HepG2 (cell line): ENCODE results near the gene CLDN3. TPM values are rescaled to one million over a fixed set of nuclear protein-coding genes. Genes with fewer than 3 reads are reported as not detected.

Experiments used
- CENPX ChIP-seq: sonication (generic); formaldehyde crosslinking; IDR thresholded peaks from 2 replicates; pipeline ENCODE4 v1.9.0; 2021; ENCODE audit warnings: mild to moderate bottlenecking, missing genetic modification reagents, moderate library complexity
- CREBL2 ChIP-seq: sonication (generic); formaldehyde crosslinking; IDR thresholded peaks from 2 replicates; pipeline ENCODE4 v1.8.1; 2023; ENCODE audit warnings: missing genetic modification reagents, mild to moderate bottlenecking, borderline replicate concordance
- EHMT2 ChIP-seq: fragments of 200-600 bp; sonication (generic); IDR thresholded peaks from 2 replicates; pipeline ENCODE4 v1.7.0; 2017; ENCODE audit warnings: antibody characterized with exemption, low read depth, low read length, borderline replicate concordance
- HDAC2 ChIP-seq: sonication (generic); formaldehyde crosslinking; IDR thresholded peaks from 2 replicates; pipeline ENCODE4 v1.4.0; 2020; ENCODE audit warnings: missing genetic modification reagents
- HDAC6 ChIP-seq: fragments of 200-600 bp; sonication (generic); IDR thresholded peaks from 2 replicates; pipeline ENCODE4 v1.7.0; 2017; ENCODE audit warnings: mild to moderate bottlenecking, antibody characterized with exemption, low read length, low read depth
- HOXD1 ChIP-seq: sonication (generic); formaldehyde crosslinking; IDR thresholded peaks from 2 replicates; pipeline ENCODE4 v1.5.0; 2020; ENCODE audit warnings: missing genetic modification reagents
- MNT ChIP-seq: fragments of 450-650 bp; IDR thresholded peaks from 2 replicates; pipeline ENCODE4 v1.6.1; 2016
- NAIF1 ChIP-seq: sonication (generic); formaldehyde crosslinking; IDR thresholded peaks from 2 replicates; pipeline ENCODE4 v1.5.0; 2020; ENCODE audit warnings: mild to moderate bottlenecking, missing genetic modification reagents, borderline replicate concordance
- NFKBIZ ChIP-seq: IDR thresholded peaks from 2 replicates; pipeline ENCODE4 v1.6.1; 2018; ENCODE audit warnings: missing genetic modification reagents, missing compliant biosample characterization
- REXO4 ChIP-seq: sonication (generic); formaldehyde crosslinking; IDR thresholded peaks from 2 replicates; pipeline ENCODE4 v1.8.0; 2022; ENCODE audit warnings: missing genetic modification reagents, mild to moderate bottlenecking, borderline replicate concordance
- SOX13 ChIP-seq, 3 experiments: fragments of 450-650 bp in 1 of 3; sonication (generic) in 1 of 3; formaldehyde crosslinking in 1 of 3; IDR thresholded peaks in 2 of 3; conservative IDR thresholded peaks in 1 of 3; 2 replicates each; pipeline versions ENCODE4 v1.5.0 to v1.6.1; 2016 to 2020; ENCODE audit warnings: antibody characterized with exemption in 1 of 3, mild to moderate bottlenecking in 1 of 3, missing compliant biosample characterization in 1 of 3, missing genetic modification reagents in 1 of 3, moderate library complexity in 1 of 3
- ZFAT ChIP-seq: sonication (generic); formaldehyde crosslinking; conservative IDR thresholded peaks from 2 replicates; pipeline ENCODE4 v1.8.1; 2023; ENCODE audit warnings: missing genetic modification reagents, inconsistent platforms
- ZKSCAN8 ChIP-seq: IDR thresholded peaks from 2 replicates; pipeline ENCODE4 v1.6.1; 2016; ENCODE audit warnings: borderline replicate concordance, missing genetic modification reagents, missing compliant biosample characterization
- ZMYM4 ChIP-seq: sonication (generic); formaldehyde crosslinking; IDR thresholded peaks from 2 replicates; pipeline ENCODE4 v1.8.1; 2023; ENCODE audit warnings: mild to moderate bottlenecking, missing genetic modification reagents
- ZNF230 ChIP-seq: sonication (generic); formaldehyde crosslinking; IDR thresholded peaks from 2 replicates; pipeline ENCODE4 v1.4.0; 2020; ENCODE audit warnings: mild to moderate bottlenecking, missing genetic modification reagents
- ZNF264 ChIP-seq: sonication (generic); formaldehyde crosslinking; IDR thresholded peaks from 2 replicates; pipeline ENCODE4 v1.4.0; 2020; ENCODE audit warnings: missing genetic modification reagents
- ZNF30 ChIP-seq: sonication (generic); formaldehyde crosslinking; IDR thresholded peaks from 2 replicates; pipeline ENCODE4 v1.5.0; 2020; ENCODE audit warnings: mild to moderate bottlenecking, missing genetic modification reagents
- ZNF510 ChIP-seq: sonication (generic); formaldehyde crosslinking; IDR thresholded peaks from 2 replicates; pipeline ENCODE4 v1.4.0; 2020; ENCODE audit warnings: low read depth, mild to moderate bottlenecking, missing genetic modification reagents
- ZNF652 ChIP-seq: IDR thresholded peaks from 2 replicates; pipeline ENCODE4 v1.6.1; 2016; ENCODE audit warnings: low read depth, borderline replicate concordance
- ZNF749 ChIP-seq: sonication (generic); formaldehyde crosslinking; IDR thresholded peaks from 2 replicates; pipeline ENCODE4 v1.8.0; 2022; ENCODE audit warnings: mild to moderate bottlenecking, missing genetic modification reagents, moderate library complexity, borderline replicate concordance
- ZNF777 ChIP-seq: sonication (generic); formaldehyde crosslinking; IDR thresholded peaks from 2 replicates; pipeline ENCODE4 v1.4.0; 2020; ENCODE audit warnings: missing genetic modification reagents
- polyA plus RNA-seq, 8 experiments: library from polyadenylated mRNA; depleted of rRNA in 3 of 8; stranded (reverse) in 7 of 8; unstranded in 1 of 8; fragments of >200 nt; fragmentation: Illumina TruSeq in 4 of 8; extraction: Trizol in 4 of 8; gene quantifications; 2 replicates each; pipeline versions ENCODE4 v1.2.1 to v1.2.3, GENCODE V29; 2011 to 2016; ENCODE audit warnings: low read depth in 4 of 8, missing spikeins in 1 of 8, mixed read lengths in 1 of 8; ENCODE audit not compliant: insufficient read depth in 1 of 8
- total RNA-seq, 5 experiments: library from RNA; depleted of rRNA; stranded (reverse); fragments of >200 nt; fragmentation: Illumina TruSeq; extraction: Trizol; gene quantifications; 2 replicates each; pipeline ENCODE4 v1.2.3, GENCODE V29; 2016; ENCODE audit warnings: low read depth in 1 of 5
- TF ChIP-seq, protein P1 (sequence below): sonication (generic); formaldehyde crosslinking; IDR thresholded peaks from 2 replicates; pipeline ENCODE4 v1.5.0; 2020; ENCODE audit warnings: missing genetic modification reagents
- TF ChIP-seq, protein P2 (sequence below): sonication (generic); formaldehyde crosslinking; IDR thresholded peaks from 2 replicates; pipeline ENCODE4 v1.5.1; 2020; ENCODE audit warnings: missing genetic modification reagents, mild to moderate bottlenecking, borderline replicate concordance
- TF ChIP-seq, protein P3 (sequence below): sonication (generic); formaldehyde crosslinking; IDR thresholded peaks from 2 replicates; pipeline ENCODE4 v1.4.0; 2020; ENCODE audit warnings: mild to moderate bottlenecking, low read depth, missing genetic modification reagents

The CLDN3 gene
- total and polyA plus RNA-seq, 2 of the 13 experiments (the other 11 are each of a cell fraction or from before 2014, with no cell fraction given): 0.31 to 0.51 TPM

DNA sequence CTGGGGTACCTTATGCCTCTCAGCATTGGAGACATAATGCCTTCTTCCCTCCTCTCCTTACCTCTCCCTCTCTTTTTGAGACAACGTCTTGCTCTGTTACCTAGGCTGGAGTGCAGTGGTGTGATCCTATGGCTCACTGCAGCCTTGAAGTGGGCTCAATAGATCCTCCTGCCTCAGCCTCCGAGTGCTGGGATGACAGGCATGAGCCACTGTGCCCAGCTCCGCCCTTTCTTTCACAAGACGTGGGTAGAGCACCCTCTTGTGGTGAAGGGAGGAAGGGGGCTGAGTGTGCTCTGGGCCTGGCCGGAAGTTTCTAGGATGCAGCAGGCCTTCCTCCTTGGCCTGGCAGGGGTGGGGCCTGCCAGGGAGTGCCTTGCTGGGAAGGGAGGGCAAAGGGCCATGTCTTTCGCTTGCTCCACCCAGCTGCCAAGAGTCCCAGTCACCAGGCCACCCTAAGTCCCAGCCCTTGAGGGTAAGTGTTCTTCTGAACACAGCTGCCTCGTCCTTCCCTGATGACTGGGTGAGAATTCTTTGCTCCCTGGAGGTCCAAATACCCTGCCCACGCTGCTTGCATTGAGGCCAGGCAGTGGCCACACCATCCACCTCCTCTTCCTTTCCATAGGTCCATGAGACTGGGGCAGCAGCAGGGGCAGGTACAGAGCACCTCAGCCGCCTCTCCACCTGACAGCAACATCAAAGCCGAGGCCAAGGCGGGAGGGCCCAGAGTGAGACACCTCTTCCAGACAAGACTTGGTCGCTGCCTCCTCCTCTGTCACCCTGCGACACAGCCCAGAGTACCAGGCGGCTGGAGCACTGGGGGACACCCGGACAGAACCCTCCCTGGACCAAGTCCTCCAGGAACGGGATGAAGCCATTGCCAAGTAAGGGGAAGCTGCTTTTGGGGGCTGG, 35.2 kb downstream of the CLDN3 start (continued):
- no peak for TF ChIP-seq ZNF652 (CRISPR knock-in tag)
- TF ChIP-seq SOX13 (IDR thresholded peaks at IDR 0.05): no peak
- TF ChIP-seq SOX13 (CRISPR knock-in tag; conservative IDR thresholded peaks at IDR 0.05 in 1 of 2, IDR thresholded peaks at IDR 0.05 in 1 of 2): no peak; a peak in 1 of 4 replicates
- TF ChIP-seq CENPX (CRISPR knock-in tag): no peak
- no peak for TF ChIP-seq ZNF30 (CRISPR knock-in tag)
- no peak for TF ChIP-seq ZNF749 (CRISPR knock-in tag)
- peak; percentile 63; the same call in 1 of the 2 replicates for TF ChIP-seq HDAC2 (CRISPR knock-in tag)
- TF ChIP-seq ZNF230 (CRISPR knock-in tag): no peak
- TF ChIP-seq HDAC6: no peak
- TF ChIP-seq NAIF1 (CRISPR knock-in tag): no peak
- TF ChIP-seq, protein P1, sequence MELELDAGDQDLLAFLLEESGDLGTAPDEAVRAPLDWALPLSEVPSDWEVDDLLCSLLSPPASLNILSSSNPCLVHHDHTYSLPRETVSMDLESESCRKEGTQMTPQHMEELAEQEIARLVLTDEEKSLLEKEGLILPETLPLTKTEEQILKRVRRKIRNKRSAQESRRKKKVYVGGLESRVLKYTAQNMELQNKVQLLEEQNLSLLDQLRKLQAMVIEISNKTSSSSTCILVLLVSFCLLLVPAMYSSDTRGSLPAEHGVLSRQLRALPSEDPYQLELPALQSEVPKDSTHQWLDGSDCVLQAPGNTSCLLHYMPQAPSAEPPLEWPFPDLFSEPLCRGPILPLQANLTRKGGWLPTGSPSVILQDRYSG: no peak
- no peak for TF ChIP-seq ZKSCAN8
- TF ChIP-seq, protein P2, sequence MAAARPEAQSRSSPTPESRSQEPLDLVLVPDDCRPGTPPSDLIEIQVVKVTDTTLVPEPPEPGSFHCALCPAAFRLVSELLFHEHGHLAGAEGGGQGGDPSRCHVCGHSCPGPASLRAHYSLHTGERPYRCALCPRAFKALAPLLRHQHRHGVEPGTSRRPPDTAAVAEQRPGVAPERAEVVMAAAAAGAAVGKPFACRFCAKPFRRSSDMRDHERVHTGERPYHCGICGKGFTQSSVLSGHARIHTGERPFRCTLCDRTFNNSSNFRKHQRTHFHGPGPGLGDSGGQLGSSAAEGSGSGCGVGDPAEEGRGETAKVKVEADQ (CRISPR knock-in tag): no peak
- TF ChIP-seq REXO4 (CRISPR knock-in tag): no peak
- TF ChIP-seq EHMT2: no peak
- TF ChIP-seq ZNF264 (CRISPR knock-in tag): no peak
- TF ChIP-seq HOXD1 (CRISPR knock-in tag): no peak
- TF ChIP-seq ZMYM4: peak; percentile 70
- TF ChIP-seq, protein P3, sequence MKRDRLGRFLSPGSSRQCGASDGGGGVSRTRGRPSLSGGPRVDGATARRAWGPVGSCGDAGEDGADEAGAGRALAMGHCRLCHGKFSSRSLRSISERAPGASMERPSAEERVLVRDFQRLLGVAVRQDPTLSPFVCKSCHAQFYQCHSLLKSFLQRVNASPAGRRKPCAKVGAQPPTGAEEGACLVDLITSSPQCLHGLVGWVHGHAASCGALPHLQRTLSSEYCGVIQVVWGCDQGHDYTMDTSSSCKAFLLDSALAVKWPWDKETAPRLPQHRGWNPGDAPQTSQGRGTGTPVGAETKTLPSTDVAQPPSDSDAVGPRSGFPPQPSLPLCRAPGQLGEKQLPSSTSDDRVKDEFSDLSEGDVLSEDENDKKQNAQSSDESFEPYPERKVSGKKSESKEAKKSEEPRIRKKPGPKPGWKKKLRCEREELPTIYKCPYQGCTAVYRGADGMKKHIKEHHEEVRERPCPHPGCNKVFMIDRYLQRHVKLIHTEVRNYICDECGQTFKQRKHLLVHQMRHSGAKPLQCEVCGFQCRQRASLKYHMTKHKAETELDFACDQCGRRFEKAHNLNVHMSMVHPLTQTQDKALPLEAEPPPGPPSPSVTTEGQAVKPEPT: no peak
- TF ChIP-seq MNT: no peak
- no peak for TF ChIP-seq ZNF510 (CRISPR knock-in tag)
- TF ChIP-seq ZFAT (CRISPR knock-in tag): no peak
- TF ChIP-seq NFKBIZ (CRISPR knock-in tag): no peak
- TF ChIP-seq CREBL2 (CRISPR knock-in tag): no peak
- TF ChIP-seq ZNF777 (CRISPR knock-in tag): no peak
